Ishikawa (cell line): Measurements from ENCODE around the gene RPS6KA2.

Source experiments
- CREB1 ChIP-seq: IDR thresholded peaks from 2 replicates; pipeline ENCODE4 v1.6.1; 2012; ENCODE audit warnings: low read depth
- EP300 ChIP-seq: IDR thresholded peaks from 2 replicates; pipeline ENCODE4 v1.6.1; 2012; ENCODE audit warnings: borderline replicate concordance
- MAX ChIP-seq: IDR thresholded peaks from 2 replicates; pipeline ENCODE4 v1.6.1; 2012
- REST ChIP-seq: IDR thresholded peaks from 2 replicates; pipeline ENCODE4 v1.6.1; 2012; ENCODE audit warnings: low read depth, mild to moderate bottlenecking
- YY1 ChIP-seq: IDR thresholded peaks from 2 replicates; pipeline ENCODE4 v1.6.1; 2012; ENCODE audit warnings: low read depth

GRCh38 chr6:166516251-166516884 is 110.7 kb downstream of the RPS6KA2 start:
- TF ChIP-seq REST (no peak), YY1 (no peak), MAX (no peak), CREB1 (no peak), EP300 (no peak)
